KMS-11 (cell line): ENCODE data around the gene LGR4.
A peak's percentile ranks its signal among the peaks of the same experiment; 100 is the strongest.

Experiments used
- H2AFZ ChIP-seq: fragments of 200-600 bp; sonication (generic); 2 replicates; pipeline ENCODE4 v1.6.1; 2016; ENCODE audit warnings: antibody characterized with exemption, mixed run types, low read depth
- H3K27ac ChIP-seq: fragments of 200-600 bp; sonication (generic); 2 replicates; pipeline ENCODE4 v1.6.1; 2016; ENCODE audit warnings: mild to moderate bottlenecking, mixed run types
- H3K27me3 ChIP-seq: fragments of 200-600 bp; sonication (generic); 2 replicates; pipeline ENCODE4 v1.6.1; 2017; ENCODE audit warnings: mild to moderate bottlenecking, low read depth, mixed run types, moderate library complexity; ENCODE audit not compliant: insufficient read depth
- H3K36me3 ChIP-seq: fragments of 200-600 bp; sonication (generic); 2 replicates; pipeline ENCODE4 v1.6.1; 2017; ENCODE audit warnings: mild to moderate bottlenecking, mixed run types; ENCODE audit not compliant: insufficient read depth
- H3K4me1 ChIP-seq: fragments of 200-600 bp; sonication (generic); 2 replicates; pipeline ENCODE4 v1.6.1; 2016; ENCODE audit warnings: mild to moderate bottlenecking, low read depth, mixed run types; ENCODE audit not compliant: poor library complexity, severe bottlenecking
- H3K4me2 ChIP-seq: fragments of 200-600 bp; sonication (generic); 2 replicates; pipeline ENCODE4 v1.7.0; 2016; ENCODE audit warnings: mild to moderate bottlenecking, mixed run types
- H3K4me3 ChIP-seq: fragments of 200-600 bp; sonication (generic); IDR thresholded peaks from 2 replicates; pipeline ENCODE4 v1.6.1; 2017; ENCODE audit warnings: low read depth, low read length, mixed read lengths; ENCODE audit not compliant: insufficient read depth
- H3K79me2 ChIP-seq: fragments of 200-600 bp; sonication (generic); 2 replicates; pipeline ENCODE4 v1.6.1; 2016; ENCODE audit warnings: low read depth, mixed run types; ENCODE audit not compliant: insufficient read depth
- H3K9ac ChIP-seq: fragments of 200-600 bp; sonication (generic); 2 replicates; pipeline ENCODE4 v1.6.1; 2016; ENCODE audit warnings: mild to moderate bottlenecking, mixed run types
- H4K20me1 ChIP-seq: fragments of 200-600 bp; sonication (generic); 2 replicates; pipeline ENCODE4 v1.6.1; 2016; ENCODE audit warnings: mild to moderate bottlenecking, mixed run types; ENCODE audit not compliant: insufficient read depth
- CTCF ChIP-seq: fragments of 200-600 bp; sonication (generic); conservative IDR thresholded peaks from 2 replicates; pipeline ENCODE4 v1.6.1; 2017; ENCODE audit warnings: low read depth, mild to moderate bottlenecking, antibody characterized with exemption, low read length, moderate library complexity, mixed read lengths

The LGR4 gene

GRCh38 chr11:27473017-27473406 is 422 bp upstream of the LGR4 start:
- Histone ChIP-seq H3K36me3 (no peaks in the 10 kb centered on the region), H3K4me3 (no peak overlapping the region), H3K9ac (no peak overlapping the region), H3K4me1 (peaks cover 17% of the 10 kb centered on the region), H3K79me2 (peaks cover 15% of the 10 kb centered on the region; the same call in 1 of the 2 replicates), H4K20me1 (no peaks in the 10 kb centered on the region), H3K27ac (no peak overlapping the region), H2AFZ (no peak overlapping the region), H3K4me2 (no peak overlapping the region), H3K27me3 (no peaks in the 10 kb centered on the region)
- no peak for TF ChIP-seq CTCF

GRCh38 chr11:27471589-27472397 is 797 bp downstream of the LGR4 start:
- Histone ChIP-seq H3K4me3 (peak overlapping the region; percentile 31), H3K4me2 (peak overlapping the region; percentile 87), H3K36me3 (no peaks in the 10 kb centered on the region), H3K4me1 (peaks cover 17% of the 10 kb centered on the region), H3K27ac (no peak overlapping the region), H2AFZ (peak overlapping the region; percentile 86), H3K9ac (peak overlapping the region; percentile 51; the same call in 1 of the 2 replicates), H3K27me3 (no peaks in the 10 kb centered on the region), H3K79me2 (peaks cover 20% of the 10 kb centered on the region; the same call in 1 of the 2 replicates), H4K20me1 (no peaks in the 10 kb centered on the region)
- TF ChIP-seq CTCF, result no peak

DNA sequence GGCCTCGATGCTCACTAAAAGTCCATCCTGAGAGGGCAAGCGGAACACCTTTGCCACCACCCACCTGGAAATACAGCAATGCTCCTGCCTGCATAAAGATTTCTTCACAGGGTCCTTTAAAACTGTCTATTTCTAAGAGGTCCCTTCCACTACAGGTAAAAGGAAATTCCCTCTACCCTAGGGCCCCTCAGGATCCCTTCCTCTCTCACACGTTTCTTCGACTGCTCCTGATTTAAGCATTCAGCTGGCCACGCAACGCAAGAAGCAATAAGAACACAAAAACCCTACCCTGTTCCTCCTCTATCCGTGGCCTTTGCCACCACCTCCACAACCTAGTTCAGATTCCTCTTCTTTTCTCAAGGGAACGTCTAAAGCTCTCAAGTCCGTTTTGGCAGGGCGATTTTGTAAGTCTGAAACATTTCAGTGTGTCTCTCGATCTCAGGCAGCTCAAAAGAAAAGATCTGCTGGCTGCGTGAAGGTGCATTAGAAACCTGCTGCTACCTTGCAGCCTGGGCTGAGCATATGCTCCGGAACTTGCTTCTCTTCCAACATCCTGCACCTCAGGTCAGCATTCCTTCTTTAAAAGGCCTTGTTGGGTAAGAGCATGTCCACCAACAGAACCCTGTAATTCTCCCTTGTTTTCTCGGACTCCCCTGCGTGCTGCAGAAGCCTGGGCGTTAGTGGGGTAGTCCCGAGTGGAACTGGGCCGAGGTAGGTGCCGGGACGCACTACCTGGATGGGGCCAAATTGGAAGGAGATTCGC is 1.6 kb downstream of the LGR4 start:
- Histone ChIP-seq H3K27me3 (no peaks in the 10 kb centered on the region), H3K36me3 (no peaks in the 10 kb centered on the region), H3K9ac (peak overlapping the region; percentile 42; the same call in 1 of the 2 replicates), H3K4me2 (peak overlapping the region; percentile 87), H4K20me1 (no peaks in the 10 kb centered on the region), H2AFZ (peak overlapping the region; percentile 73), H3K27ac (no peak overlapping the region), H3K4me1 (peaks cover 17% of the 10 kb centered on the region), H3K4me3 (peak overlapping the region; percentile 31), H3K79me2 (peaks cover 25% of the 10 kb centered on the region; the same call in 1 of the 2 replicates)
- TF ChIP-seq CTCF, result no peak

GRCh38 chr11:27470166-27470565 is 2.4 kb downstream of the LGR4 start:
- no peaks in the 10 kb centered on the region for H3K36me3 ChIP-seq
- TF ChIP-seq CTCF, result no peak
- H2AFZ ChIP-seq, result no peak overlapping the region
- H3K4me2 ChIP-seq, result 0 out of 2 replicates have a peak overlapping the region, but pooled peaks have one; percentile 87
- no peaks in the 10 kb centered on the region for H4K20me1 ChIP-seq
- no peak overlapping the region for H3K9ac ChIP-seq
- no peaks in the 10 kb centered on the region for H3K27me3 ChIP-seq
- no peak overlapping the region for H3K4me3 ChIP-seq
- H3K79me2 ChIP-seq, result peaks cover 25% of the 10 kb centered on the region; the same call in 1 of the 2 replicates
- H3K4me1 ChIP-seq, result peaks cover 17% of the 10 kb centered on the region
- H3K27ac ChIP-seq, result no peak overlapping the region
